HepG2 (cell line): ENCODE measurements around the gene TSPAN17. TPM values are rescaled to one million over a fixed set of nuclear protein-coding genes. Genes with fewer than 3 reads are reported as not detected.

ENCODE experiments used
- ATAC-seq: fragments of 200-7000 bp; cut with Tn5 transposase; 3 replicates; pipeline ENCODE4 v1.9.1; 2020; ENCODE audit warnings: mild to moderate bottlenecking, moderate library complexity
- BruUV-seq: library from RNA; stranded (reverse); fragments of 400-500 nt; replicated peaks from 2 replicates; lab custom pipeline; 2021; lab: Mats Ljungman, UMichigan
- CTCF ChIA-PET: fragments of 300-600 bp; formaldehyde crosslinking; extraction: SDS; loops from one replicate; lab custom pipeline; 2021; ENCODE audit warnings: low total read pairs, inconsistent platforms, low intra/inter-chr PET ratio; lab: Yijun Ruan, JAX
- POLR2A ChIA-PET: fragments of 350-600 bp; sonication (Branson Sonifier 250); formaldehyde crosslinking; loops from one replicate; lab custom pipeline; 2020; ENCODE audit warnings: antibody characterized with exemption, inconsistent platforms; lab: Yijun Ruan, JAX
- DNase-seq: peaks from one replicate; pipeline ENCODE4 v3.0.0-alpha.2; 2015; ENCODE audit warnings: low spot score
- FAIRE-seq: peaks from 3 replicates; lab custom pipeline; 2011; peaks lifted over from hg19 to GRCh38; lab: Jason Lieb, UNC
- H2AFZ ChIP-seq: one replicate; pipeline ENCODE4 v1.6.1; 2011; ENCODE audit warnings: low read length, inconsistent platforms
- H3K27ac ChIP-seq: fragments of 300-600 bp; 3 replicates; pipeline ENCODE4 v1.8.0; 2011; ENCODE audit warnings: mixed run types, mild to moderate bottlenecking, mixed read lengths, low read length, inconsistent platforms; ENCODE audit not compliant: insufficient read depth; ENCODE audit errors: extremely low read length
- H3K27me3 ChIP-seq, 2 experiments: fragments of 200-600 bp in 1 of 2; 2 replicates in 1 of 2; 3 replicates in 1 of 2; pipeline versions ENCODE4 v1.6.0 to v1.8.0; 2011; ENCODE audit warnings: low read length in 2 of 2, mild to moderate bottlenecking in 2 of 2, moderate library complexity in 2 of 2, inconsistent platforms in 1 of 2; ENCODE audit not compliant: insufficient read depth in 2 of 2, control insufficient read depth in 1 of 2
- H3K36me3 ChIP-seq, 2 experiments: fragments of 200-600 bp in 1 of 2; replicated peaks in 1 of 2; 2 replicates in 1 of 2; 3 replicates in 1 of 2; pipeline versions ENCODE4 v1.5.1 to v1.8.0; 2011; ENCODE audit warnings: low read length in 2 of 2, inconsistent platforms in 1 of 2; ENCODE audit not compliant: insufficient read depth in 2 of 2, control insufficient read depth in 1 of 2
- H3K4me1 ChIP-seq: 2 replicates; pipeline ENCODE4 v1.5.1; 2012; ENCODE audit warnings: low read length, inconsistent platforms; ENCODE audit not compliant: insufficient read depth
- H3K4me2 ChIP-seq: 2 replicates; pipeline ENCODE4 v1.6.0; 2011; ENCODE audit warnings: low read depth, low read length, inconsistent platforms
- H3K4me3 ChIP-seq, 3 experiments: fragments of 200-600 bp in 1 of 3; sonication (generic), shearing (Covaris generic) in 1 of 3; replicated peaks in 1 of 3; 2 replicates each; pipeline ENCODE4 v1.5.1; 2011 to 2016; ENCODE audit warnings: low read length in 3 of 3, inconsistent platforms in 2 of 3, low read depth in 2 of 3, mild to moderate bottlenecking in 2 of 3, control low read depth in 1 of 3, mixed read lengths in 1 of 3; ENCODE audit not compliant: insufficient read depth in 1 of 3
- H3K79me2 ChIP-seq: one replicate; pipeline ENCODE4 v1.6.1; 2011; ENCODE audit warnings: low read length, inconsistent platforms; ENCODE audit not compliant: insufficient read depth
- H3K9ac ChIP-seq: 2 replicates; pipeline ENCODE4 v1.6.0; 2011; ENCODE audit warnings: mild to moderate bottlenecking, low read depth, low read length, inconsistent platforms; ENCODE audit not compliant: insufficient read depth
- H3K9me3 ChIP-seq: 2 replicates; pipeline ENCODE4 v1.5.1; 2012; ENCODE audit warnings: mild to moderate bottlenecking, low read length
- H4K20me1 ChIP-seq: 2 replicates; pipeline ENCODE4 v1.6.0; 2011; ENCODE audit warnings: inconsistent platforms, mild to moderate bottlenecking, low read length, moderate library complexity; ENCODE audit not compliant: insufficient read depth
- ASH2L ChIP-seq: fragments of 300-600, 200-600 bp; sonication (generic); IDR thresholded peaks from 2 replicates; pipeline ENCODE4 v1.7.0; 2017; ENCODE audit warnings: low read depth, mild to moderate bottlenecking, moderate library complexity, mixed read lengths, low read length; ENCODE audit not compliant: insufficient read length
- ERF ChIP-seq: IDR thresholded peaks from 2 replicates; pipeline ENCODE4 v1.6.1; 2018; ENCODE audit warnings: missing biosample characterization, missing genetic modification reagents
- IKZF1 ChIP-seq: fragments of 450-650 bp; IDR thresholded peaks from 2 replicates; pipeline ENCODE4 v1.7.1; 2016
- KDM3A ChIP-seq: IDR thresholded peaks from 2 replicates; pipeline ENCODE4 v1.6.1; 2018; ENCODE audit warnings: low read depth, missing compliant biosample characterization
- MED13 ChIP-seq: sonication (generic); formaldehyde crosslinking; IDR thresholded peaks from 2 replicates; pipeline ENCODE4 v1.5.0; 2020; ENCODE audit warnings: missing genetic modification reagents
- TGIF2 ChIP-seq: IDR thresholded peaks from 2 replicates; pipeline ENCODE4 v1.6.1; 2016; ENCODE audit warnings: control low read depth, missing compliant biosample characterization
- ZFP37 ChIP-seq: sonication (generic); formaldehyde crosslinking; IDR thresholded peaks from 2 replicates; pipeline ENCODE4 v1.4.0; 2020; ENCODE audit warnings: missing genetic modification reagents, borderline replicate concordance
- ZNF230 ChIP-seq: sonication (generic); formaldehyde crosslinking; IDR thresholded peaks from 2 replicates; pipeline ENCODE4 v1.4.0; 2020; ENCODE audit warnings: mild to moderate bottlenecking, missing genetic modification reagents
- ZNF383 ChIP-seq: sonication (generic); formaldehyde crosslinking; IDR thresholded peaks from 2 replicates; pipeline ENCODE4 v1.4.0; 2020; ENCODE audit warnings: missing genetic modification reagents, mild to moderate bottlenecking, borderline replicate concordance
- ZNF468 ChIP-seq: sonication (generic); formaldehyde crosslinking; IDR thresholded peaks from 2 replicates; pipeline ENCODE4 v1.8.0; 2022; ENCODE audit warnings: mild to moderate bottlenecking, moderate library complexity, missing genetic modification reagents
- ZNF546 ChIP-seq: sonication (generic); formaldehyde crosslinking; conservative IDR thresholded peaks from 2 replicates; pipeline ENCODE4 v1.8.1; 2023; ENCODE audit warnings: mild to moderate bottlenecking, missing genetic modification reagents
- ZNF674 ChIP-seq: sonication (generic); formaldehyde crosslinking; IDR thresholded peaks from 2 replicates; pipeline ENCODE4 v1.5.0; 2020; ENCODE audit warnings: low read depth, mild to moderate bottlenecking, missing genetic modification reagents
- ZNF777 ChIP-seq: sonication (generic); formaldehyde crosslinking; IDR thresholded peaks from 2 replicates; pipeline ENCODE4 v1.4.0; 2020; ENCODE audit warnings: missing genetic modification reagents
- ZNF879 ChIP-seq: sonication (generic); formaldehyde crosslinking; IDR thresholded peaks from 2 replicates; pipeline ENCODE4 v1.8.1; 2023; ENCODE audit warnings: missing genetic modification reagents
- ZSCAN31 ChIP-seq: sonication (generic); formaldehyde crosslinking; IDR thresholded peaks from 2 replicates; pipeline ENCODE4 v1.5.0; 2020; ENCODE audit warnings: low read depth, mild to moderate bottlenecking, missing genetic modification reagents
- WGBS: methylation state at CpG from one replicate; pipeline ENCODE4 v1.1.6; 2017; ENCODE audit warnings: low lambda C conversion rate; 5-methylcytosine and 5-hydroxymethylcytosine counted together
- in situ Hi-C: cut with HindIII; loops from 2 replicates; pipeline ENCODE4 v1.10.0; 2017; ENCODE audit warnings: low pct_unique_long_range_greater_than_20kb; ENCODE audit not compliant: extremely low pct_ligation_motif_present
- intact Hi-C: fragments of 100-400 bp; cut with micrococcal nuclease; formaldehyde crosslinking; loops from one replicate; pipeline ENCODE4 v1.10.0; 2022; ENCODE audit not compliant: unreplicated experiment
- polyA plus RNA-seq, 8 experiments: library from polyadenylated mRNA; depleted of rRNA in 3 of 8; stranded (reverse) in 7 of 8; unstranded in 1 of 8; fragments of >200 nt; fragmentation: Illumina TruSeq in 4 of 8; extraction: Trizol in 4 of 8; gene quantifications; 2 replicates each; pipeline versions ENCODE4 v1.2.1 to v1.2.3, GENCODE V29; 2011 to 2016; ENCODE audit warnings: low read depth in 4 of 8, missing spikeins in 1 of 8, mixed read lengths in 1 of 8; ENCODE audit not compliant: insufficient read depth in 1 of 8
- total RNA-seq, 5 experiments: library from RNA; depleted of rRNA; stranded (reverse); fragments of >200 nt; fragmentation: Illumina TruSeq; extraction: Trizol; gene quantifications; 2 replicates each; pipeline ENCODE4 v1.2.3, GENCODE V29; 2016; ENCODE audit warnings: low read depth in 1 of 5

TSPAN17 gene
- total and polyA plus RNA-seq, 2 of the 13 experiments (the other 11 are each of a cell fraction or from before 2014, with no cell fraction given), result 11.5 to 15.0 TPM

- no peak for TF ChIP-seq ASH2L
- peak; percentile 92 for TF ChIP-seq ERF
- peak; percentile 91; the same call in 1 of the 2 replicates for TF ChIP-seq ZFP37 (CRISPR knock-in tag)
- TF ChIP-seq ZNF468 (CRISPR knock-in tag), result no peak
- TF ChIP-seq TGIF2, result peak; percentile 79; the same call in 1 of the 2 replicates
- TF ChIP-seq ZNF383, result no peak
- no peak for TF ChIP-seq ZNF230 (CRISPR knock-in tag)
- TF ChIP-seq ZNF674 (CRISPR knock-in tag), result no peak
- TF ChIP-seq MED13 (CRISPR knock-in tag), result no peak
- TF ChIP-seq ZNF879 (CRISPR knock-in tag), result no peak
- no peak for TF ChIP-seq ZNF546 (CRISPR knock-in tag)
- TF ChIP-seq ZSCAN31, result no peak
Measured at GRCh38 chr5:176611435-176611834, 35.8 kb upstream of the TSPAN17 start (continued).

- no TSS peak for BruUV-seq
- 0 out of 2 replicates have a peak, but pooled peaks have one; percentile 3 for TF ChIP-seq ZNF777
- no peak for TF ChIP-seq IKZF1
- TF ChIP-seq KDM3A (CRISPR knock-in tag), result no peak
- TF ChIP-seq, all 625 proteins: peak for 1
- ATAC-seq, result no peak
- ChIA-PET POLR2A (no interaction called here), CTCF (no interaction called here)
- in situ Hi-C loops (no loop called here), intact Hi-C loops (no loop called here)
- Histone ChIP-seq H3K79me2 (no peaks in the 10 kb centered on the region), H3K36me3 (no peaks in the 10 kb centered on the region), H2AFZ (no peak overlapping the region), H3K4me3 (no peak overlapping the region), H3K27me3 (peaks cover under 1 to 6% of the 10 kb centered on the region in 2 experiments; a peak in 3 of 5 replicates), H3K4me1 (peaks cover 7% of the 10 kb centered on the region), H3K27ac (no peak overlapping the region), H3K9ac (no peak overlapping the region), H4K20me1 (no peaks in the 10 kb centered on the region), H3K4me2 (no peak overlapping the region), H3K9me3 (no peaks in the 10 kb centered on the region)
- DNase-seq, result no peak
- FAIRE-seq, result no peak
- WGBS, result 20% methylated on average over 2 of the region's 6 CpGs
Measured at GRCh38 chr5:176612008-176612407, 35.3 kb upstream of the TSPAN17 start.
